ENCODE measurements around the gene VAC14. TPM values are rescaled to one million over a fixed set of nuclear protein-coding genes. Genes with fewer than 3 reads are reported as not detected.

Gene VAC14
- polyA plus RNA-seq, 1 donor from 2014 or later: 8.6 TPM

- no peaks in the 10 kb centered on the region for H3K9me2 ChIP-seq (ENCODE audit: insufficient read depth, low read length)
- H4K20me1 ChIP-seq (ENCODE audit: insufficient read depth): no peaks in the 10 kb centered on the region
- no peak overlapping the region for H3K27ac ChIP-seq (ENCODE audit: low read length)
- no peak overlapping the region for H3K4me2 ChIP-seq (ENCODE audit: low read length)
- H3K4me3 ChIP-seq (ENCODE audit: low read length): no peak overlapping the region
- no peak overlapping the region for H2AFZ ChIP-seq (ENCODE audit: low read depth, low read length)
- H3K79me2 ChIP-seq (replicated peaks; ENCODE audit: insufficient read depth, low read length): no peaks in the 10 kb centered on the region
- no peak for TF ChIP-seq RAD21 (conservative IDR thresholded peaks at IDR 0.05)
- no peaks in the 10 kb centered on the region for H3K9me3 ChIP-seq (ENCODE audit: low read length)
- H3F3A ChIP-seq (ENCODE audit: insufficient read depth, low read length, poor library complexity, severe bottlenecking): no peaks in the 10 kb centered on the region
- H3K27me3 ChIP-seq (ENCODE audit: insufficient read depth, low read depth, low read length): no peaks in the 10 kb centered on the region
- no peaks in the 10 kb centered on the region for H3K36me3 ChIP-seq (ENCODE audit: insufficient read depth, low read length)
- H3K9ac ChIP-seq (ENCODE audit: low read length): no peak overlapping the region
Measured at GRCh38 chr16:70790815-70791214, 10.1 kb downstream of the VAC14 start.

DNA sequence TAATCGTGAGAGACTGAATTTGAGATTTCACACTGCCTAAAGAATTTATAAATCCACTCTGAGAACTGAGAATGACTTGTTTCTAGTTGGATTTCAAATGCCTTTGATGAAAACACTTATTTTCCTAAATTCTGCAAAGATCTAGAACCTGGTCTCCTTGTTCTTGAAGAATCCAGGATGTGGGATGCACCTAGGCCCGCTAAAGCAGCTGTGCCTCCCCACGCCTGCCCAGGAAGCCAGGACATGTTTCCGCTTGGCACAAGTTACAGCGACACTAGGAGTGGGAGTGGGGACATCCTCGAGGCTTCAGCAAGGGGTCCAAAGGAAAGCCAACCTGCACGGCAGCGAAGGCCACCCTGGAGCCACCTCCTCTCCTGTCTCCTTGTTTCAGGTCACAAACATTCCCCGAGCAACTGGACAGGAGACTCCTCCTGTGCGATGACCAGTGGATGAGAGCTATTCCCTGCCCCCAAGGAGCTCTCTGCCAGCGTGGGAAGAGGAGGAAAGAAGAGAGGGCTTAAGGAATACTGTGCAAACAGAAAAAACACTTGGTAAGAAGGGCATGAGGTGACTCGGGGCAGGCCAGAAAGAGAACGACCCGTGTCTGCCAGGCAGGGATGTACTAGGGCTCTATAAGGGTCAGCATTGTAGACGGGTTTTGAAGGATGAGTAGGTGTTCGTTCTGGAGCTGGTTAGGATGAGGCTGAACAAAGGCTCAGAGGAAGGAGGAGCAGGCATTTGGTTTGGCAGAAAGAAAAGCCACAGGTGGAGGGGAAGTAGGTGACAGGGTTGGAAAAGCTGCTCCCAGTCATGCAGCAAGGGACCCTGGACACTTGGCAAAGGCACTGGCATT, 11.1 kb downstream of the VAC14 start:
- Histone ChIP-seq H3K79me2 (replicated peaks; ENCODE audit: insufficient read depth, low read length) (no peaks in the 10 kb centered on the region), H3K9ac (ENCODE audit: low read length) (no peak overlapping the region), H3K27ac (ENCODE audit: low read length) (no peak overlapping the region), H3K9me2 (ENCODE audit: insufficient read depth, low read length) (no peaks in the 10 kb centered on the region), H4K20me1 (ENCODE audit: insufficient read depth) (no peaks in the 10 kb centered on the region), H3F3A (ENCODE audit: insufficient read depth, low read length, poor library complexity, severe bottlenecking) (no peaks in the 10 kb centered on the region), H3K4me2 (ENCODE audit: low read length) (no peak overlapping the region), H3K9me3 (ENCODE audit: low read length) (no peaks in the 10 kb centered on the region), H3K36me3 (ENCODE audit: insufficient read depth, low read length) (no peaks in the 10 kb centered on the region), H3K27me3 (ENCODE audit: insufficient read depth, low read depth, low read length) (no peaks in the 10 kb centered on the region), H2AFZ (ENCODE audit: low read depth, low read length) (no peak overlapping the region), H3K4me3 (ENCODE audit: low read length) (no peak overlapping the region)
- TF ChIP-seq, protein P1, sequence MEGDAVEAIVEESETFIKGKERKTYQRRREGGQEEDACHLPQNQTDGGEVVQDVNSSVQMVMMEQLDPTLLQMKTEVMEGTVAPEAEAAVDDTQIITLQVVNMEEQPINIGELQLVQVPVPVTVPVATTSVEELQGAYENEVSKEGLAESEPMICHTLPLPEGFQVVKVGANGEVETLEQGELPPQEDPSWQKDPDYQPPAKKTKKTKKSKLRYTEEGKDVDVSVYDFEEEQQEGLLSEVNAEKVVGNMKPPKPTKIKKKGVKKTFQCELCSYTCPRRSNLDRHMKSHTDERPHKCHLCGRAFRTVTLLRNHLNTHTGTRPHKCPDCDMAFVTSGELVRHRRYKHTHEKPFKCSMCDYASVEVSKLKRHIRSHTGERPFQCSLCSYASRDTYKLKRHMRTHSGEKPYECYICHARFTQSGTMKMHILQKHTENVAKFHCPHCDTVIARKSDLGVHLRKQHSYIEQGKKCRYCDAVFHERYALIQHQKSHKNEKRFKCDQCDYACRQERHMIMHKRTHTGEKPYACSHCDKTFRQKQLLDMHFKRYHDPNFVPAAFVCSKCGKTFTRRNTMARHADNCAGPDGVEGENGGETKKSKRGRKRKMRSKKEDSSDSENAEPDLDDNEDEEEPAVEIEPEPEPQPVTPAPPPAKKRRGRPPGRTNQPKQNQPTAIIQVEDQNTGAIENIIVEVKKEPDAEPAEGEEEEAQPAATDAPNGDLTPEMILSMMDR (IDR thresholded peaks at IDR 0.05; ENCODE audit: poor library complexity, severe bottlenecking): no peak
- TF ChIP-seq RAD21 (conservative IDR thresholded peaks at IDR 0.05) (no peak), POLR2AphosphoS5 (IDR thresholded peaks at IDR 0.05) (no peak), EZH2 (IDR thresholded peaks at IDR 0.05; ENCODE audit: borderline replicate concordance, insufficient read depth, low read length, poor library complexity, severe bottlenecking) (no peak), MXI1 (conservative IDR thresholded peaks at IDR 0.05; ENCODE audit: poor library complexity, severe bottlenecking) (no peak), TAF1 (IDR thresholded peaks at IDR 0.05; ENCODE audit: low read depth) (no peak), SMC3 (conservative IDR thresholded peaks at IDR 0.05; ENCODE audit: poor library complexity) (no peak), EP300 (conservative IDR thresholded peaks at IDR 0.05; ENCODE audit: poor library complexity, severe bottlenecking) (no peak)
- TF ChIP-seq, protein P2, sequence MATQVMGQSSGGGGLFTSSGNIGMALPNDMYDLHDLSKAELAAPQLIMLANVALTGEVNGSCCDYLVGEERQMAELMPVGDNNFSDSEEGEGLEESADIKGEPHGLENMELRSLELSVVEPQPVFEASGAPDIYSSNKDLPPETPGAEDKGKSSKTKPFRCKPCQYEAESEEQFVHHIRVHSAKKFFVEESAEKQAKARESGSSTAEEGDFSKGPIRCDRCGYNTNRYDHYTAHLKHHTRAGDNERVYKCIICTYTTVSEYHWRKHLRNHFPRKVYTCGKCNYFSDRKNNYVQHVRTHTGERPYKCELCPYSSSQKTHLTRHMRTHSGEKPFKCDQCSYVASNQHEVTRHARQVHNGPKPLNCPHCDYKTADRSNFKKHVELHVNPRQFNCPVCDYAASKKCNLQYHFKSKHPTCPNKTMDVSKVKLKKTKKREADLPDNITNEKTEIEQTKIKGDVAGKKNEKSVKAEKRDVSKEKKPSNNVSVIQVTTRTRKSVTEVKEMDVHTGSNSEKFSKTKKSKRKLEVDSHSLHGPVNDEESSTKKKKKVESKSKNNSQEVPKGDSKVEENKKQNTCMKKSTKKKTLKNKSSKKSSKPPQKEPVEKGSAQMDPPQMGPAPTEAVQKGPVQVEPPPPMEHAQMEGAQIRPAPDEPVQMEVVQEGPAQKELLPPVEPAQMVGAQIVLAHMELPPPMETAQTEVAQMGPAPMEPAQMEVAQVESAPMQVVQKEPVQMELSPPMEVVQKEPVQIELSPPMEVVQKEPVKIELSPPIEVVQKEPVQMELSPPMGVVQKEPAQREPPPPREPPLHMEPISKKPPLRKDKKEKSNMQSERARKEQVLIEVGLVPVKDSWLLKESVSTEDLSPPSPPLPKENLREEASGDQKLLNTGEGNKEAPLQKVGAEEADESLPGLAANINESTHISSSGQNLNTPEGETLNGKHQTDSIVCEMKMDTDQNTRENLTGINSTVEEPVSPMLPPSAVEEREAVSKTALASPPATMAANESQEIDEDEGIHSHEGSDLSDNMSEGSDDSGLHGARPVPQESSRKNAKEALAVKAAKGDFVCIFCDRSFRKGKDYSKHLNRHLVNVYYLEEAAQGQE (IDR thresholded peaks at IDR 0.05; ENCODE audit: borderline replicate concordance): no peak
